Activated CD8-positive, alpha-beta memory T cell treated with anti-CD3 and anti-CD28 coated beads for 1 hour (primary cell): ENCODE measurements around the gene OBSCN.

Experiments used
- DNase-seq, 2 donors: peaks; one replicate each; pipeline ENCODE4 v3.0.0-alpha.2; 2020; ENCODE audit warnings: low read depth in 1 of 2; ENCODE audit errors: extremely low read depth in 1 of 2

OBSCN gene

DNA sequence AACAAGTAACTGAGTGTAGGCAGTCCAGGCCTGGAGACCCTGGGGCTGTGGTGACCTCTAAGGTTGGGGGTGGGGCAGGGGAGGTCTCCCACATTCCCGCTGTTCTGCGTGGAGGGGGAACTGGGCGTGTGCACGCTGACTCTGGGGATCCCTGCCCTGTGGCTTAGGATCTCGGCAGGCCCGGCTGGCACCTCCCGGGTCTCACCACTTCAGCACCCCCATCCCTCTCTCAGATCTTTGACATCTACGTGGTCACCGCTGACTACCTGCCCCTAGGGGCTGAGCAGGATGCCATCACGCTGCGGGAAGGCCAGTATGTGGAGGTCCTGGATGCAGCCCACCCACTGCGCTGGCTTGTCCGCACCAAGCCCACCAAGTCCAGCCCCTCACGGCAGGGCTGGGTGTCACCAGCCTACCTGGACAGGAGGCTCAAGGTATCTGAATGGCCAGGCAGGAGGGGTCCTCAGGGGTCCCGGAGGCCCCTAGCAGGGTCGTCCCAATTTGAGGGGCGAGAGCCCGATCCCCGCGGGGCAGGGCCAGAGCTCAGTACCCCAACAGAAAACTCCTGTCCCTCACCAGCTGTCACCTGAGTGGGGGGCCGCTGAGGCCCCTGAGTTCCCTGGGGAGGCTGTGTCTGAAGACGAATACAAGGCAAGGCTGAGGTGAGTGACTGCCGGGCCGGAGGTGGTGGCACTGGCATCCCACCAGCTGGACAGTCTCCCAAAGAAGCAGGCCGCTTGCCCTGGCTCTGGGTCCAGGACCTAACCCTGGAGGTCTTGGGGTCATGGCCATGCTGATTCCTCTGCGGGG, 130.1 kb downstream of the OBSCN start:
- no peak for DNase-seq

DNA sequence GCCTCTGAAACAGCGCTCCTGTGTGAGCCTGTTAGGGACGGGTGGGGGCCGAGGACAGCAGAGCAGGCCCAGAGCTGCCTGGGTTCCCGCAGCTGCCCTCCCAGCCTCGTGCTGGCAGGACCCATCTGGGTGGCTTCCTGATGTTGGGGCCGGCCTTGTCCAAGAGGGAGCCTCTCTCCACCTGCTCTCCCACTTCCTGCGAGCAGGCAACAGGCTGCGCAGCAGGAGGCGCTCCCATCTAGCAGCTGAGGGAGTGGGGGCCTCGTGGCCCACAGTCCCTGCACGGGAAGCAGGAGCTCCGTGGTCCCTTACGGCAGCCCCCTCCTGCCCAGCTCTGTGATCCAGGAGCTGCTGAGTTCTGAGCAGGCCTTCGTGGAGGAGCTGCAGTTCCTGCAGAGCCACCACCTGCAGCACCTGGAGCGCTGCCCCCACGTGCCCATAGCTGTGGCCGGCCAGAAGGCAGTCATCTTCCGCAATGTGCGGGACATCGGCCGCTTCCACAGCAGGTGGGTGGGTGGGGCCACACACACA, 130.7 kb downstream of the OBSCN start:
- DNase-seq, result no peak

DNA sequence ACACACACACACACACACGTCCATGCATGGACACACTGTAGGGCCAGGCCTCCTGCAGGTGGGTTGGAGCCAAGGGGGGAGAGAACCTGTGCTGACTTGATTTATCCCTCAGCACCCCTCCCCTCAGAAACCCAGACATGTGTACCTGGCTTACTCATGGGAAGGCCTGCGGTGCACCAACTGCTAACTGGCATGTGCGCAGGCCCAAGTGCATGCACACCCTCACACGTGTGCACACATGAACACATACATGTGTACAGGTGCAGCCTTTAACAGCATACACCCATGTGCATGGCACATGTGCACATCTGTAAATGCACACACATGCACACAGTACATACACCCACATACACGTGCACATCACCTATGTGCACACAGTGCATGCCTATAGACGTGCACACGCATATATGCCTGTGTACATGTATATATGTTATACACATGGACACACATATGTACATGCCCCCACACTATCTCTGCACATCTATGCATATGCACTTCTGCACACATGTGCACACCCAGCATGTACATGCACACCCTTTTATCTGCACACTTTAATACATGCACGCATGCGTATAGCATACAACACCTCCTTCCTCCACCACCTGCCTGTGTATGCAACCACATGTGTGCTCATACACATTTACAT, 131.3 kb downstream of the OBSCN start:
- DNase-seq, result no peak

DNA sequence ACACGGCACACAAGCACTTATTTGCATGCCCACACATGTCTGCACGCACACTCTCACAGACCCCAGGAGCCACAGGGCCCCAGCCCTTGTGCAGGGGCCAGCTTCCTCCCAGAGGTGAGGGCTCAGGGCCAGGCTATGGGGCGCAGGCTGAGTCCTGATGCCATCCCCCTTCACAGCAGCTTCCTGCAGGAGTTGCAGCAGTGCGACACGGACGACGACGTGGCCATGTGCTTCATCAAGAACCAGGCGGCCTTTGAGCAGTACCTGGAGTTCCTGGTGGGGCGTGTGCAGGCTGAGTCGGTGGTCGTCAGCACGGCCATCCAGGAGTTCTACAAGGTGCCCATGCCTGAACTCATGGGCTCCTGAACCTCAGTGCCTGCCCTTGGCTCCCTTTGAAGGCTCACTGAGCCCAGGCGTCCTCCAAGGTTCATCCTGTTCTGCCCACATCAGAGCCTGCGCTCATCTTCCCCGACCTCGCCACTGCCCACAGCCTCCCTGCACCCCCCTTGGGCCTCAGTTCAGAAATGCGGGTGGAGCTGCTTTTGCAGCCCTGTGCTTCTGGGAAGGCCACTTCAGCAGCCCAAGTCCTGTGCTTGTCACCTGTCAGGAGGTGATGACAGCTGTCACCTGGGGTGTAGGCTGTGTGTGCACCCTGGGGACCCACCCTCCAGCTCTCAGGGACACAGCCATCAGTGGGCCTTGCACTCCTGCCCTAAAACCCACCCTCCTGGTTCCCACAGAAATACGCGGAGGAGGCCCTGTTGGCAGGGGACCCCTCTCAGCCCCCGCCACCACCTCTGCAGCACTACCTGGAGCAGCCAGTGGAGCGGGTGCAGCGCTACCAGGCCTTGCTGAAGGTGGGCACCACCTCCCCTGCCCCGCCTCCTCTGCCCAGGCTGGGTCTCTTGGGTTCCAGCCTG, 132.2 kb downstream of the OBSCN start:
- no peak for DNase-seq

DNA sequence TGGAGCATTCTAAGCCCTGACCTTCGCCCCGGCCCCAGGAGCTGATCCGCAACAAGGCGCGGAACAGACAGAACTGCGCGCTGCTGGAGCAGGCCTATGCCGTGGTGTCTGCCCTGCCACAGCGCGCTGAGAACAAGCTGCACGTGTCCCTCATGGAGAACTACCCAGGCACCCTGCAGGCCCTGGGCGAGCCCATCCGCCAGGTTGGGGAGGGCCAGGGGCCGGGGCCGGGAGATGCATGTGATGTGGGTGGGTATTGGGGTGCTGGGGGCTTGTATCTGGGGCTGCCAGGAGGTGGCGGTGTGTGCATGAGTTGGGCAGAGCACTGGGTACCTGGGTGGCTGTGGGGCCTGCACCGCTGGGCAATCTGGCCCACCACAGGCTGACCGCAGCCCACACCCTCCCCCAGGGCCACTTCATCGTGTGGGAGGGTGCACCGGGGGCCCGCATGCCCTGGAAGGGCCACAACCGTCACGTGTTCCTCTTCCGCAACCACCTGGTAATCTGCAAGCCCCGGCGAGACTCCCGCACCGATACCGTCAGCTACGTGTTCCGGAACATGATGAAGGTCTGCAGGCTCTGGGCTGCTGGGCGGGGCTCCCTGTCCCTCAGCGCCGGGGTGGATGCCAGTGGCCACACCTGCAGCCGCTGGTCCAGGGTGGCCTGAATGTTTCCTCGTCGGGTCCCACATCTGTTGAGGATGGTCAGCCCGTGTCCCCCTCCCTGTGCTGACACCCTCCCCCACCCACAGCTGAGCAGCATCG, 133.0 kb downstream of the OBSCN start:
- DNase-seq, result no peak

DNA sequence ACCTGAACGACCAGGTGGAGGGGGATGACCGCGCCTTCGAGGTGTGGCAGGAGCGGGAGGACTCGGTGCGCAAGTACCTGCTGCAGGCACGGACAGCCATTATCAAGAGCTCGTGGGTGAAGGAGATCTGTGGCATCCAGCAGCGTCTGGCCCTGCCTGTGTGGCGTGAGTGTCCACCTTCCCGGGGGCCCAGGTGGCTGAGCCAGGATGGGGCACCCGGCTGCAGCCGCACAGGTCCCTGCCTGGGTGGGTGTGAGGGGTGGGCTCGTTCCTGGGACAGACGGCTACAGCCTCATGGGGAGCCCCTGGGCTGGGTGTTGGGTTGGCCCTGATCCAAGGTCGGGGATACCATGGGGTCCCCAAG, 133.6 kb downstream of the OBSCN start:
- DNase-seq, result no peak

DNA sequence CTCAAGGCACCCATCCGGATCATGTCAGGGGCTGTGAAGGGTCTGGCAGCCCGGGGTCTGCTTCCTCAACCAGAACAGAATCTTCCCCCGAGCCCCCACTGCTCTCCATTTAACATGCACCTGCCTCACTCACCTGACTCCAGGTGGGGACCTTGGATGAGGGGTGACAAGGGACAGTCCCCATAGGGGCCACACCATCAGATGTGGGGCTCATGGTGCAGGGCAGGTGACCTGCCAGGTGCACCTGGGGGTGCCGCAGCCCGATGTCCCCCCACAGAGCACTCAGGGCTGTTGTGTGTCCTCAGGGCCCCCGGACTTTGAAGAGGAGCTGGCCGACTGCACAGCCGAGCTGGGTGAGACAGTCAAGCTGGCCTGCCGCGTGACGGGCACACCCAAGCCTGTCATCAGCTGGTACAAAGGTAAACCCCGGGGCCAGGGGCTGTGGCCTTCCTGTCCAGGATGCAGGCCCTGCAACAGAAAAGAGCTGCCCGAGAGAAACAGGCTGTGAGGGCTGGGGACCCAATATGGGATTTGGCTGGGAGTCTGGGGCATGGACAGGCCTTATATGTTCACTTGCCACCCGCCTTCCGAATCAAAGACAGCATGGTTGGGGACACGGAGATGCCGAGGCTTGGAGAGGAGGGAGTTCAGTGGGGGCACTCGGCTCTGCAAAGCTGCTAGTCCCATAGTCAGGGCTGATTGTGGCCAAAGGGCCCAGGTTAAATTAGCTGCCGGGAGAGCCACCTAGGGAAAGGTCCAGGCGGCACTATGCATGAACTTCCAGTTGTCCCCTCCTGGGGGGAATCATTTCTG, 134.2 kb downstream of the OBSCN start:
- no peak for DNase-seq

DNA sequence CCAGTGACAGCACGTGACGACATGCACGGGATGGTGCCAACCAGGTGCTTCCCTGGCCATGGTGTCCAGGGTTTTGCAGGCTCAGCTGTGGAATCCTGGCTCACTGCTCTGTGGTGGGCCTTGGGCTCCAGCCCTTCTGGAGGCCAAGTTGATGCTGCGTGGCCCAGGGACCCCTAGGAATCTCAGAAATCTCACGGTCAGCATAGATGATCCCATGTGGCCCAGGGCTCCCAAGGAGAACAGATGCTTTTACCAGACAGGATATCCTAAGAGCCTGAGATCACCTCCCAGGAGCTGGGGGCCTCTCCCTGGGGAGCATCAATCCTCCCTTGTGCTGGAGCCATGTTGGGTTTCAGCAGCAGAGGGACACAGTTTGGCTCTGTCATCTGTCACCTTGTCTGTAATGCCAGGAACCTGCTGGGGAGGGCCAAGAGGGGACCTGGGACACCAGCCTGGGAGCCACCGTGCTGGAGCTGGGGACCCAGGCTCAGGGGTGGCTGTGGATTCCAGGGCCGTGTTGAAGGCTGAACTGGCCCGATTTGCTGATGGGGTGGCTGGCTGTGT, 134.9 kb downstream of the OBSCN start:
- no peak for DNase-seq

DNA sequence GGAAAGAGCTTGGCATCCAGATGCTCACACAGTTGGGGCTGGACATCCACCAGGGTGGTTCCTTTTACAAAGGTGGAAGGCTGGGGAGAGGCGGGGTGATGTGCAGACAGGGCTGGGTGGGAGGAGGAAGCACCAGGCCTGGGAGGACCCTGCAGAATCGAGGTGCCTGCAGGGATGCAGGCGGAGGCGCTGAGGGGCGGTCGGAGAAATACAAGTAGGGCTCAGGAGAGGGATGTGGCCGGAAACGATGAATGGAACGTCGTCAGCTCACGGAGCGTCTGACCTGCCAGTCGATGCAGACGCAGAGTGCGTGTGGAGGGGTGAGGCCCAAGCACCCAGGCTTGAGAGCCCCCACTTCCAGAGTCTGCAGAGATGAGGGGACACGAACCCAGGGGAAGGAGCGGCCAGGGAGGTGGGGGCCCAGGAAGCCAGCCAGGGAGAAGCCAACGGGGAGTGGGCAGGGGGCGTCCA, 135.4 kb downstream of the OBSCN start:
- no peak for DNase-seq

DNA sequence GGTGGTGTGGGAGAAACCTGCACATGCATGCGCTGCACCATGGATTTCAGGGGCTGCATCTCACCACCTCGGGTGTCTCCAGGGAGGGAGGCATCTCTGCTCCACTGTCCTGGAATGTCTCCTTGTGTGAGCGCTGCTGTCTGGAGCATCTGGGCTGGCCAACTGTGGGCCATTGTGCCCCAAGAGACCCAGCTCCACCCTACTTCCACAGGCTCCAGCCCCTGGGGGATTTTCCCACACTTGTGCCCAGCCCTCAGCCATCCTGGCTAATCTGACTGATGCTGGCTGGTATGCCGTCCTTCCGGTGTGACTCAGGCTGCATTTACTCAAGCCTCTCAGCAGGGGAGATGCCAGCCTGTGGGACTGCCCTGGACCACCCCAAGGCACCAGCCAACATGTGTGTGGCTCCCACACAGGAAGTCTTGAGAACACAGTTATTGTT, 136.8 kb downstream of the OBSCN start:
- no peak for DNase-seq

DNA sequence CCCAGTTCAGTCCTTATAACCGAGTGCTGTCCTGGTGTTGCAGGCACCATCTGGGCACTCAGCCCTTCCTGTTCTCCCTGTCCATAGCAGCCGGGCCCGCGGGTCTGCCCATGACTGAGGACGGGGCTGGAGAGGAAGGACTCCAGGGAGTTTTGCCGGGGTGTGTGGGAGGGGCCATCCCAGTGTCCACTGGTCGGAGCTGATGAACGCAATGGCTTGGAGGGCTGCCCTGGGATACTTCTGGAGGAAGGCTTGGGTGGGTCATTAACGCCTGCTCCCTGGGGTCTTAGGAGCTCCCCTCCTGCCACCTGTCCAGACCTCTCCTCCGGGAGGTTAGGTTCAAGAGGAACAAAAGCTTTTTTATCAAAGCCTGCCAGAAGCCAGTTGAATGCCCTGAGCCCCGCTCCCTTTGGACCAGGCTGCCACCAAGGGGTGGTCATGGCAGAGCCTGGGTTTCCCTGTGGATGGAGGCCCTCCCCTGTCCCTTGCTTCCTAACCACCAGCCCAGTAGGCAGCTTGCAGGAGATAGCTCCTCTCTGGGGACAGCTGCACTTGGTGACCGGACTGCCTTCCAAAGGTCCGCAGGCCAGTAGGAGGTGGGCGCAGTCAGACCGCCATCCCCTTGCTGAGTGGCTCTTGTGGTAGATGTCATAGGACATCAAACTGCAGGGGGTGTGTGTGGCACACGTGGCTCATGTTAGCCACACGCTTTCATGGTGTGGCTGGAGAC, 137.5 kb downstream of the OBSCN start:
- DNase-seq, result no peak

DNA sequence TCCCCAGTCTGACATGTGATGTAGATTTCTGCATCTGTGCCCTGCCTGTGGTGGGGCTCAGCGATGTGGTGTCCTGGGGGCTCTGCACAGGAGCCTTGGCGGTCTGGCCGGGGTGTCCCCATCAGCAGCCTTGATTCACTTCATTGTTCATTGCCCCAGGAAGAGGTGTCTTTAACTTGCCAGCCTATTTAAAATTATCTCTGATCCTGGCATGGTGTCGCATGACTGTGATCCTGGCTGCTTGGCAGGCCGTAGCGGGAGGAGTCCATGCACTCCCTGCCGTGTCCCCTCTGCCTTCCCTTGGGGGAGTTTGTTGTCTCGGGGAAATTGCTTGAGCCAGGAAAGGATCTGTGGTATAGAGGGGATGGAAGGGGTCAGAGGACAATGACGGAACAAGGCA, 138.9 kb downstream of the OBSCN start:
- no peak for DNase-seq

DNA sequence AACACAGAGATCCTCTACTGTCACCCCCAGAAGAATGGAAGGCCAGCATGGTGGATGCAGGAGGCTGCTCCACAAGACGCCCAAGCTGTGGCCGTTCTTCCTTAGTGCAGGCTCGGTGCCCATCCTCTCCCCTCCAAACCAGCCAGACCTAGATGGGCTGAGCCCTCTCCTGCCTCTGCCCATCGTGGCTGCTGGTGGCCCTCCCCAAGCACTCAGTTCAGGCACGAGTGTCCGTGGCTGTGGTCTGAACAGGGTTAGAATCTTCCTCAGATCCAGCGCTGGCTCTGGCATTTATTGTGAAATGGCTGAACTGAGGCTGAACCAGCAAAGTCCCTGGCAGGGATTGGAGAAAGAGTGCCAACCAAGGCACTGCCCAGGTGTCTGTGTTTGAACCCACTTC, 139.3 kb downstream of the OBSCN start:
- DNase-seq, result no peak

DNA sequence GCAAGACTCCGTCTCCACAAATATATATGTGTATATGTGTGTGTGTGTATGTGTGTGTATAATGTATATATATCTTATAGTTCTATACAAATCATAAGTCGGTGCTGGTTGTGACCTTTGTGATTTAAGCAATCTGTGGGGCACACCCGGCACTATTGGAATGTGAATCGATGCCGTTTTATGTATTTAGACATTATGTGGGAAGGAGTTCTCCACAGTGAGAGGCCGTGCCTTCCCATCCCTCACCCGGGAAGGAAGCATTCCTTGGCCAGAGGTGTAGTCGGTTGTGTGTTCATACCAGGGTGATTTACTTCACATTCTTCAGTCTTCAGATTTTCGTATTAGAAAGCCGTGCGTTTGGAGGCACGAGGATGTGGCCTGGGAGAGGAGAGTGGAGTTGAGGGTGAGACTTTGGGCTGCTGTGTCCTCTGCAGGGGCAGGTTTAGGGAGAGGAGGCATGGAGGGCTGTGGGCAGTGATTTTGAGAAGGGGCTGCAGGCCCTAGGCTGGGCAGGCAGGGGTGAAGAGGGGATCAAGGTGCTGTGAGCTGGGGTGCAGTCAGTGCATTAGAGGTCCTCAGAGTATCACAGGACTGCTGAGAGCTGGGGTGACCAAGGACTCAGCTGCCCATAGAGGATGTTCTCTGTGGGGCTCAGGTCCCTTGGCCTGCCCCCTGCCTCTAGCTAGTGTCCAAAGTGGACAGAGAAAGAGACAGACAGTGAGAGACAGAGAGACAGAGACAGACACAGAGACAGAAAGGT, 141.0 kb downstream of the OBSCN start:
- no peak for DNase-seq

DNA sequence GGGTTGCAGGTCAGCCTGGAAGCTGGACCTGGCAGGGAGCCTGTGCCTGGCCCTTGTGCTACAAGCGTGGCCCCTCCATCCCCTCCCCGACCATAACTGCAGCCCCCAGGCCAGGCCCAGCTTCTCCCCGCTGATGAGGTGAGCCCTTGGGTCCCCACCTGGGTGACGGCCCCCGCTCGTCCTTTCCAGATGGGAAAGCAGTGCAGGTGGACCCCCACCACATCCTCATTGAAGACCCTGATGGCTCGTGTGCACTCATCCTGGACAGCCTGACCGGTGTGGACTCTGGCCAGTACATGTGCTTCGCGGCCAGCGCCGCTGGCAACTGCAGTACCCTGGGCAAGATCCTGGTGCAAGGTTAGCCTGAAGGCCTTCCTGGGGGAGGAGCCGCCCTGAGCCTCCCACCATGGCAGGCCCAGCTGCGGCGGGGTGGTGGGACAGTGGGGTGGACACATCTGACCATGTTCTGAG, 141.9 kb downstream of the OBSCN start:
- DNase-seq, result no peak

DNA sequence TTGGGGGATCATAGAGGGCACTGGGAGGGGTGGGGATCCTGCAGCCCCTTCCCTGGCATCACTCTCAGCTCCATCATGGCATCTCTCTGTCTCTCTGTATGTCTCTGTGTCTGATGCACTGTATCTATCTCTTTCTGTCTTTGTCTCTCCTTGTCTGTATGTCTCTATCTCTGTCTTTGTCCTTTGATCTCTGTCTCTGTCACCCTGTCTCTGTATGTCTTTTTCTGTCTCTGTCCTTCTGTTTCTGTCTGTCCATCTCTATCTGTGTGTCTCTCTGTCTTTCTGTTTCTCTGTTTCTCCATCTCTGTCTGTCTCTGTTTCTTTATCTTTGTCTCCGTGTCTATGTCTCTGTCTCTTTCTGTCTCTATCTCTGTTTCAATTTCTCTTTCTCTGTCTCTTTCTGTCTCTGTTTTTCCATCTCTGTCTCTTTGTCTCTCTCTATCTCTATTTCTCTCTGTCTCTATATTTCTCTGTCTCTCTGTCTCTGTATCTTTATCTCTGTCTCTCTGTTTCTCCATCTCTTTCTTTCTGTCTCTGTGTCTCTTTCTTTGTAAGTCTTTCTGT, 142.4 kb downstream of the OBSCN start:
- no peak for DNase-seq
